ENCODE results near the gene CRNN.

DNA sequence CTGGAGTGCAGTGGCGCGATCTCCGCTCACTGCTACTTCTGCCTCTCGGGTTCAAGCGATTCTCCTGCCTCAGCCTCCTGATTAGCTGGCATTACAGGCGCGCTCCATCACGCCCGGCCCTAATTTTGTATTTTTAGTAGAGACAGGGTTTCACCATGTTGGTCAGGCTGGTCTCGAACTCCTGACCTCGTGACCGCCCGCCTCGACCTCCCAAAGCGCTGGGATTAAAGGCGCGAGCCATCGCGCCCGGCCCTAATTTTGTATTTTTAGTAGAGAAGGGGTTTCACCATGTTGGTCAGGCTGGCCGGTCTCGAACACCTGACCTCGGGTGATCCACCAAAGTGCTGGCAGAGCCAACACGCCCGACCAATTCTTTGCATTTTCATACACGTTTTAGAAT, 48.6 kb upstream of the CRNN start:
- TF ChIP-seq, protein P1, sequence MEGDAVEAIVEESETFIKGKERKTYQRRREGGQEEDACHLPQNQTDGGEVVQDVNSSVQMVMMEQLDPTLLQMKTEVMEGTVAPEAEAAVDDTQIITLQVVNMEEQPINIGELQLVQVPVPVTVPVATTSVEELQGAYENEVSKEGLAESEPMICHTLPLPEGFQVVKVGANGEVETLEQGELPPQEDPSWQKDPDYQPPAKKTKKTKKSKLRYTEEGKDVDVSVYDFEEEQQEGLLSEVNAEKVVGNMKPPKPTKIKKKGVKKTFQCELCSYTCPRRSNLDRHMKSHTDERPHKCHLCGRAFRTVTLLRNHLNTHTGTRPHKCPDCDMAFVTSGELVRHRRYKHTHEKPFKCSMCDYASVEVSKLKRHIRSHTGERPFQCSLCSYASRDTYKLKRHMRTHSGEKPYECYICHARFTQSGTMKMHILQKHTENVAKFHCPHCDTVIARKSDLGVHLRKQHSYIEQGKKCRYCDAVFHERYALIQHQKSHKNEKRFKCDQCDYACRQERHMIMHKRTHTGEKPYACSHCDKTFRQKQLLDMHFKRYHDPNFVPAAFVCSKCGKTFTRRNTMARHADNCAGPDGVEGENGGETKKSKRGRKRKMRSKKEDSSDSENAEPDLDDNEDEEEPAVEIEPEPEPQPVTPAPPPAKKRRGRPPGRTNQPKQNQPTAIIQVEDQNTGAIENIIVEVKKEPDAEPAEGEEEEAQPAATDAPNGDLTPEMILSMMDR (IDR thresholded peaks at IDR 0.05; ENCODE audit: insufficient read depth, low read length), result no peak
- no peak for TF ChIP-seq POLR2AphosphoS5 (IDR thresholded peaks at IDR 0.05; ENCODE audit: low read depth)
